Cardiac muscle cell (in vitro differentiated cells and primary cell): ENCODE data around the gene KDM2A. TPM values are rescaled to one million over a fixed set of nuclear protein-coding genes. Genes with fewer than 3 reads are reported as not detected.

ENCODE experiments used
- DNase-seq, 2 donors: peaks; one replicate each; pipeline versions ENCODE4 v3.0.0 to v3.0.0-alpha.2; 2010 to 2017; ENCODE audit warnings: low read depth in 1 of 2, low spot score in 1 of 2
- H3K27ac ChIP-seq: fragments of 200-600 bp; sonication (generic); 2 replicates; pipeline ENCODE4 v1.5.1; 2016
- H3K27me3 ChIP-seq: fragments of 200-600 bp; sonication (generic); 2 replicates; pipeline ENCODE4 v1.6.0; 2016; ENCODE audit warnings: control low read depth
- H3K36me3 ChIP-seq: fragments of 200-600 bp; sonication (generic); 2 replicates; pipeline ENCODE4 v1.5.1; 2016; ENCODE audit warnings: control low read depth
- H3K4me1 ChIP-seq: fragments of 200-600 bp; sonication (generic); 2 replicates; pipeline ENCODE4 v1.8.1; 2017; ENCODE audit warnings: low read depth, mild to moderate bottlenecking, mixed run types
- H3K4me3 ChIP-seq: fragments of 200-600 bp; sonication (generic); 2 replicates; pipeline ENCODE4 v1.5.1; 2016; ENCODE audit warnings: mild to moderate bottlenecking
- H3K9me3 ChIP-seq: fragments of 200-600 bp; sonication (generic); 2 replicates; pipeline ENCODE4 v1.5.1; 2017; ENCODE audit warnings: low read depth, mild to moderate bottlenecking, control low read depth
- CTCF ChIP-seq: IDR thresholded peaks from 2 replicates; pipeline ENCODE4 v1.5.1; 2012; ENCODE audit warnings: low read depth, mild to moderate bottlenecking, low read length
- polyA plus RNA-seq: library from polyadenylated mRNA; unstranded; fragments of >200 nt; fragmentation: Nextera tagmentation; extraction: Ambion mirVana; gene quantifications from 2 replicates; pipeline ENCODE4 v1.2.1, GENCODE V29; 2016
- total RNA-seq: library from RNA; depleted of rRNA; stranded (reverse); fragments of >200 nt; gene quantifications from 2 replicates; pipeline ENCODE4 v1.2.3, GENCODE V29; 2016

KDM2A gene
- total and polyA plus RNA-seq, 2 experiments from 2014 or later: 17.6 to 37.8 TPM

GRCh38 chr11:67302571-67303131 is 183.6 kb downstream of the KDM2A start:
- H3K9me3 ChIP-seq: no peaks in the 10 kb centered on the region
- H3K36me3 ChIP-seq: no peaks in the 10 kb centered on the region
- H3K27ac ChIP-seq: no peak overlapping the region
- peak; percentile 39 to 61 for DNase-seq
- no peaks in the 10 kb centered on the region for H3K27me3 ChIP-seq
- peak overlapping the region; percentile 73 for H3K4me3 ChIP-seq
- no peaks in the 10 kb centered on the region for H3K4me1 ChIP-seq
- no peak for TF ChIP-seq CTCF

- Histone ChIP-seq H3K27me3 (no peaks in the 10 kb centered on the region), H3K27ac (no peak within 1 kb of the TSS), H3K9me3 (no peaks in the 10 kb centered on the region), H3K36me3 (no peaks in the 10 kb centered on the region), H3K4me3 (peak within 1 kb of the TSS; percentile 73), H3K4me1 (no peaks in the 10 kb centered on the region)
- DNase-seq: peak; percentile 66 to 80
- no peak for TF ChIP-seq CTCF
Measured at GRCh38 chr11:67303132-67303834, 184.2 kb downstream of the KDM2A start, which contains the start of gene SSH3. SSH3 (plus strand) TSS chr11:67303530; CDS start chr11:67303626, 96 bp downstream.

- Histone ChIP-seq H3K27ac (no peak overlapping the region), H3K4me3 (peak overlapping the region; percentile 73), H3K27me3 (no peaks in the 10 kb centered on the region), H3K4me1 (no peaks in the 10 kb centered on the region), H3K9me3 (no peaks in the 10 kb centered on the region), H3K36me3 (no peaks in the 10 kb centered on the region)
- TF ChIP-seq CTCF: no peak
- peak; percentile 21 to 49 for DNase-seq
Measured at GRCh38 chr11:67303835-67304411, 184.9 kb downstream of the KDM2A start.

- TF ChIP-seq CTCF: no peak
- H3K9me3 ChIP-seq: no peaks in the 10 kb centered on the region
- H3K4me1 ChIP-seq: no peaks in the 10 kb centered on the region
- H3K36me3 ChIP-seq: no peaks in the 10 kb centered on the region
- DNase-seq: no peak
- peak overlapping the region; percentile 73 for H3K4me3 ChIP-seq
- no peaks in the 10 kb centered on the region for H3K27me3 ChIP-seq
- no peak overlapping the region for H3K27ac ChIP-seq
Measured at GRCh38 chr11:67304511-67305113, 185.5 kb downstream of the KDM2A start.

- no peaks in the 10 kb centered on the region for H3K36me3 ChIP-seq
- no peak overlapping the region for H3K4me3 ChIP-seq
- DNase-seq: no peak
- H3K27ac ChIP-seq: no peak overlapping the region
- no peaks in the 10 kb centered on the region for H3K27me3 ChIP-seq
- H3K4me1 ChIP-seq: no peaks in the 10 kb centered on the region
- H3K9me3 ChIP-seq: no peaks in the 10 kb centered on the region
- TF ChIP-seq CTCF: no peak
Measured at GRCh38 chr11:67306769-67307544, 187.9 kb downstream of the KDM2A start.
